GM21515 (cell line): ENCODE data around the gene NAV2.
"Not testable (repeated sequence)": the region's sequence is repeated elsewhere in the genome, so short reads cannot be mapped to it uniquely, and the experiment has no call there.

Source experiments
- ATAC-seq: cut with Tn5 transposase; IDR thresholded peaks from one replicate; pipeline ENCODE4 v1.9.1; 2021; ENCODE audit not compliant: unreplicated experiment

The NAV2 gene

DNA sequence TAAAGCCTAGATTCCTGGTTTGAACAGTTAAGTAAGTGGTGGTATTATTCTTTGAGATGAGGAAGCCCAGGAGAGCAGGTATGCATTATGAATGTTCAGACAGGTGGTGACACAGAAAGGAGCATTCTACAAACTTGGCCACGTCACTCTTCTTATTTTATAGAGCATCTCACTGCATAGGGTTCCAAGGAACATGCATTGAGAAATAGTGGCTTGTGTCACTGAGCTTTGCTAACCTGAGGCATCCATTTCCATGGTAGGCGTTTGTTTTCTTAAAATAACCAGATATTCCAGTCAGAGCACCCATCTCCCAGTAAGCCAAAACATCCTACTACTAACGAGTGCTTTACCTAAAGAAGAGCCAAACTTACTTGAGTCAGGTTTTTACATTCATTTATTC lies 169.7 kb downstream of the NAV2 start:
- no peak for ATAC-seq

DNA sequence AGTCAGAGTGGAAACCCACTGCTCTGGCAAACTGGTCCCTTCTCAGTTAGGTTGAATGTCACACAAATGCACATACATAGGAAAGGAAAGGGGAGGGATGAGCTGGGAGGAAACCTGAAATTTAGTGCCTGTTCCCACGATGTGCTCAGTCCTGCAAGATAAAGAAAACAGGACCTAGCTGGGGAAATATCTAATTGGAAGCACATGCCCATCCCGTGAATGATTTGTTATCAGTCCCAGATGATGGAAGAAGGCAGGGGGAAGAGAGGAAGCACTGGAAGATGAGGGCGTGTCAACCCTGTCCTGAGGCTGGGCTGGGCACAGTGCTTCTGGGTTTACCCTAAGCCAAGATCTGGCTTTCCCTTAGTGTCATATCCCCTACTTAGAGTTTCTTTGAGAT lies 173.9 kb downstream of the NAV2 start:
- ATAC-seq: no peak

DNA sequence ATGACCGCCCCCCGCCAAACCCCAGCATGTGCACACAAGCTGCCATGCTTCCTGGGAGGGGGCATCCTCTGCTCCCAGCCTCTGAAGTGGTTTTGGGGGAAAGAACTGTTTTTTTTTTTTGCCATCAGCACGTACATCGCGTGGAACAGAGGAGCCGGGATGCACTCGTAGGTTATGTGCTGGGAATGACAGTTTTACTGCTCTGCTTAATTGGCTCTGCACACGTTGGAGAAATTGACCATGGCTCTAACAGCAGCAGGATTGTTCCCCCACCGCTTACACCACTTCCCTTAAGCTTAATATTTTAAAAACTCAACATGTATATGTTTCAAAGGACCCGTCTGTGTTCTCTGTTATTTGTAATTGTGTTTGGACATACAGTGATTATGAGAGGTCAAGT lies 175.2 kb downstream of the NAV2 start:
- no peak for ATAC-seq

GRCh38 chr11:19889531-19889930 lies 176.9 kb downstream of the NAV2 start:
- ATAC-seq: no peak

- no peak for ATAC-seq
Observed at GRCh38 chr11:19890308-19890707, 177.7 kb downstream of the NAV2 start.

DNA sequence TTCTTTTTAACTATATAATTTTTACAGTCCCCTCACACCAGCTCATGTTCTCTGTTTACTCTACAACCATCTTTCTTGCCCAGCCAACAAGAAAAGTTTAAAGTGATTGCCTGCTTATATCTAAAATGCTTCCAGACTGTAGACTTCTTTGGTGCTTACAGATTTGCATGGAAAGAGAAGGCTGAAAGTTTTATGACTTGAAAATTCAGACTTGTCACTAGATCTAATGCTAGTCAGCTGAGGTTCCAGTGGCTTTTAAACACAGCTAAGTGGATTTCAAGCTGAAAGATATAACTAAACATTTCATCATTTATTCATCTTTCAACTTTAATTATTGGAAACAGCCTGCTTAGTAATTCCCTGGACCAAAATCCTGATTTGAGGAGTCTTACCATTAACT lies 178.4 kb downstream of the NAV2 start:
- no peak for ATAC-seq

- no peak for ATAC-seq
Observed at GRCh38 chr11:19892387-19892786, 179.8 kb downstream of the NAV2 start.

DNA sequence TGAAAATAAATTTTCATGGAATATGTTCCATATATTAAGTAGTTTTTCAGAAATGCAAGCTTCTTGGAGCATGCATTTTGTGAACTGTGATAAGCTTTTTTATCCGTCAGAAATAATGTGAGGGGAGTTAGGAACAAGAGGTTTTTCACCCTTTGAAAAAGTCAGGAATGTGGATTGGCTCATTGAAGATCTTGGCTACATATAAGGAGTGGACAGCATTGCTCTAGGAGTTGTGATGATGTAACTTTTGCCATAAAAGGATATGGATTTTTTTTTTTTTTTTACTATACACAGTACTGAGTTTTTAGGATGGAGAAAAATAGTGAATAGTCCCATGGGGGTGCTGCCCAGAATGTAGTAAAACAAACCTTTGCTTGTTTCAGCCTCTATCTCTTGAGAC lies 180.2 kb downstream of the NAV2 start:
- no peak for ATAC-seq

DNA sequence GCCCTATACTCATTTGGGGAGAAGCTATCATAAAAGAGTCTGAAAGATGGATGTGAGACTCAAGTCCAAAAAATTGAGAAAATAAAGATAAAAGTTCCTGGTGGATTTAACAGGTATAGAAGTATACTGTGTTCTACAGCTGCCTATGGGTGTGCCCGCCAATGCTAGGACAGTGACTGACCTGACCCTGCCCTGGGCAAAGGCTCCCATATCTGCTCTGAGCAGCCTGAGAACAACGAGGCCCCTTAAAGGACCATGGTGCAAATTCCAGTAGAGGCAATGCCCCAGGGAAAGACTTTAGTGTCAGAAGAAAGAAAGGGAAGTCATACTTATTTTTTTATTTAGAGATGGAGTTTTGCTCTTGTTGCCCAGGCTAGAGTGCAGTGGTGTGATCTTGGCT lies 181.8 kb downstream of the NAV2 start:
- no peak for ATAC-seq

GRCh38 chr11:19895037-19895436 lies 182.4 kb downstream of the NAV2 start:
- ATAC-seq: not testable (repeated sequence)

GRCh38 chr11:19895776-19896175 lies 183.1 kb downstream of the NAV2 start:
- ATAC-seq: no peak

- peak; percentile 54 for ATAC-seq
Observed at GRCh38 chr11:19903620-19904069, 191.0 kb downstream of the NAV2 start.

- no peak for ATAC-seq
Observed at GRCh38 chr11:19905280-19905853, 192.7 kb downstream of the NAV2 start.

GRCh38 chr11:19906126-19906525 lies 193.5 kb downstream of the NAV2 start:
- ATAC-seq: no peak

GRCh38 chr11:19907008-19907579 lies 194.5 kb downstream of the NAV2 start:
- no peak for ATAC-seq

DNA sequence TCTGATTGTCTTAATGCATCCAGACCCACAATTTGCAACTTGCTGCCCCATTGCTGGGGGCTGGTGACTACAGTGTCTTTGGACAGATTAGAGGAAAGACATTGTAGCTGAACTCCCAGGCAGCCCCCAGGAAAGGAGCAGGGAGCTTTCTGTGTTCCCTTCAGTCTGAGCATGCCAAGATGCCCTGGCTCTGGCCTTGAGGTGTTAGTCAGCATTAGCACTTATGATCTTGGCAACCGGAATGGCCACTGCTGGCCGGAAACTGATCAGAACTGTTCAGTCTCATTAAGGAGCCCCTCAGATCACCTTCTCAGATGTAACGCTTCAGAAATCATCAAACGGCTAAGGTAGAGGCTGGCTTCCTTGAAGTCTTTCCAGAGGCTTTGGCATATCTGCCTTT lies 195.2 kb downstream of the NAV2 start:
- ATAC-seq: no peak

GRCh38 chr11:19910931-19911330 lies 198.3 kb downstream of the NAV2 start:
- ATAC-seq: no peak

GRCh38 chr11:19912115-19912957 lies 199.7 kb downstream of the NAV2 start:
- no peak for ATAC-seq

GRCh38 chr11:19912958-19913892 lies 200.6 kb downstream of the NAV2 start:
- ATAC-seq: no peak

DNA sequence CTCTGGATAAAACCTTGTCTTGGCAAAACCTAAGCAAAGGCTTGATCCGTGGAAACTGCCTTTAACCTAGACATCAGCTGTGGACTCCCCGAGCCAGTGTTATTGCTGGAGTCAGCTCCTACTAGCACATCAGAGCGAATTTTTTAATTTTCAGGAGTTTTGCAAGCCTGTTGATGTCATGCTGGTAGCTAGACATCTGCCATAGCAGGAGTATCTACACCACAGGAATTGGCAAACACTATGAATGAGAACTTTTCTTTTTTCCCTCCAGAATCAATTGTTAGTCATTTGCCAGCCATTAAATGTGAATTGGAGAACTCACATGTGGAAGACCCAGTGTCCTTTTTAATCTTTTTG lies 201.2 kb downstream of the NAV2 start:
- no peak for ATAC-seq

GRCh38 chr11:19915808-19916207 lies 203.2 kb downstream of the NAV2 start:
- no peak for ATAC-seq
